ENCODE data around the gene THADA. TPM values are rescaled to one million over a fixed set of nuclear protein-coding genes. Genes with fewer than 3 reads are reported as not detected.

The THADA gene
- total RNA-seq, 1 donor from 2014 or later = 51.4 TPM

DNA sequence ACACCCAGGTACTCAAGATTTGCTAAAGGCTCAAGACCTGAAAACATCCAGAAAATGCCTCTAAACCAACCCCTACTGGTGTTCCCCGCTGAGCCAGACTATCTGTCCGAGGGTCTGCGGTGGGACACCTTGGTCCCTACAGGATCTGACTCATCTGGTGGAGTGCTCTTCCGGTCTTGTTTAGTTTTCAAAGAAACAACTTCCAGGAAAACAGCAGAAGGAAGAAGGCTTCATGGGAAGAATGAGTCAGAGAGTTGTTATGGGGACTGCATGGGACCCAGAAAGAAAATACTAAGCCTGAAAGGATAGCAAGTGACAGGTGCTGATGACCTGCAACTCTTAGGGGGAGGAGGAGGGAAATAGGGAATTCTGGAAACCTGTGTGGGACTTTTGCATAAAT lies 410.7 kb downstream of the THADA start:
- Mint-ChIP-seq H3K4me1 (peaks cover 12% of the 10 kb centered on the region), H3K9me3 (no peaks in the 10 kb centered on the region), H3K4me3 (no peak overlapping the region), H3K36me3 (ENCODE audit: low read depth) (no peaks in the 10 kb centered on the region), H3K27ac (no peak overlapping the region), H3K27me3 (no peaks in the 10 kb centered on the region)
- CTCF ChIA-PET = no interaction called here
- TF ChIP-seq, protein P1, sequence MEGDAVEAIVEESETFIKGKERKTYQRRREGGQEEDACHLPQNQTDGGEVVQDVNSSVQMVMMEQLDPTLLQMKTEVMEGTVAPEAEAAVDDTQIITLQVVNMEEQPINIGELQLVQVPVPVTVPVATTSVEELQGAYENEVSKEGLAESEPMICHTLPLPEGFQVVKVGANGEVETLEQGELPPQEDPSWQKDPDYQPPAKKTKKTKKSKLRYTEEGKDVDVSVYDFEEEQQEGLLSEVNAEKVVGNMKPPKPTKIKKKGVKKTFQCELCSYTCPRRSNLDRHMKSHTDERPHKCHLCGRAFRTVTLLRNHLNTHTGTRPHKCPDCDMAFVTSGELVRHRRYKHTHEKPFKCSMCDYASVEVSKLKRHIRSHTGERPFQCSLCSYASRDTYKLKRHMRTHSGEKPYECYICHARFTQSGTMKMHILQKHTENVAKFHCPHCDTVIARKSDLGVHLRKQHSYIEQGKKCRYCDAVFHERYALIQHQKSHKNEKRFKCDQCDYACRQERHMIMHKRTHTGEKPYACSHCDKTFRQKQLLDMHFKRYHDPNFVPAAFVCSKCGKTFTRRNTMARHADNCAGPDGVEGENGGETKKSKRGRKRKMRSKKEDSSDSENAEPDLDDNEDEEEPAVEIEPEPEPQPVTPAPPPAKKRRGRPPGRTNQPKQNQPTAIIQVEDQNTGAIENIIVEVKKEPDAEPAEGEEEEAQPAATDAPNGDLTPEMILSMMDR (IDR thresholded peaks at IDR 0.05) = no peak
- no peak for DNase-seq
- POLR2A ChIA-PET = no interaction called here
- intact Hi-C loops (cut with micrococcal nuclease) = no loop called here
- ATAC-seq (ENCODE audit: low read depth) = no peak

DNA sequence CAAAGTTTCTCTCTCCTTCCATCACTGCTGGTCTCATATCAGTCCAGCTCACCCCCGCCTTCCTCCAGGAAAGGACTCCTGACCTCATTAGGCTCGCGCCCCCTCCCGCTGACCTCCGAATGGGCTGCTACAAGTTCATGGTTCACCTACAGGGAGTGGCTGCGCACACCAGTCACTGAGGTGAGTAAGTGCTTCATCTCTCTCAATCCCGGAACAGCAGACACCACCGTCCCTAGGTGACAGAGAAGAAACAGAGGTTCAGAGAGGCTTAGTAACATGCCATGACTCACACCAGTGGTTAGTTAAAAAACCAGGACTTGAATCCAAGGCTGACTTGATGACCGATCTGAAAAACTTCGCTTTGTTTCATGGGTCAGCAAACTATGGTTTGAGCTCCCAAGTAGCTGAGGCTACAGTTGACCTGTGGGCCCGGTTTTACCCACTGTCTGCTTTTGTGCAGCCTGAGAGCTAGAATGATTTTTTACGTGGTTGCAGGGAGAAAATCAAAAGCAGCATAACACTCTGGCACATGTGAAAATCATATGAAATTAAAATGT lies 411.4 kb downstream of the THADA start:
- H3K4me1 Mint-ChIP-seq = peaks cover 12% of the 10 kb centered on the region
- DNase-seq = no peak
- ChIA-PET POLR2A (no interaction called here), CTCF (no interaction called here)
- H3K4me3 Mint-ChIP-seq = no peak overlapping the region
- no peak overlapping the region for H3K27ac Mint-ChIP-seq
- ATAC-seq (ENCODE audit: low read depth) = no peak
- no peaks in the 10 kb centered on the region for H3K27me3 Mint-ChIP-seq
- intact Hi-C loops (cut with micrococcal nuclease) = no loop called here
- TF ChIP-seq, protein P1 (IDR thresholded peaks at IDR 0.05) = no peak
- H3K9me3 Mint-ChIP-seq = no peaks in the 10 kb centered on the region
- H3K36me3 Mint-ChIP-seq (ENCODE audit: low read depth) = no peaks in the 10 kb centered on the region

DNA sequence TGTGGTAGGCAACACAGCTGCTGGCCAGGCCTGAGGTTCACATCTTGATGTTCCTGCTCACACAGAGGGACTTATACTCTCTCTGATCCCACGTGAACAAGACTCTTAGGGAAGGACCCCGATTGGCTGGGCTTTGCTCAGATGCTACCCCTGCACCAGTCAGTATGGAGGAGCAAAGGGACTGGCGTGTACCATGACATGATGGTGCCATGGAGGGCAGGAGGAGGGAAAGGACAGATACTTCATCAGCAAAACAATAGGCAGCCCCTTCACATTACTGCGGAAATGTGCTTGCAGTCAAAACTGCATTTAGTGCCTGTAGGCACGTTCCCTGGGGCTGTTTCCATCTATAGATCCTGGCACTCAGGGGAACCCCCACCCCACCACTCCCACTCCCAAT lies 412.1 kb downstream of the THADA start:
- no peaks in the 10 kb centered on the region for H3K27me3 Mint-ChIP-seq
- DNase-seq = no peak
- no peak overlapping the region for H3K27ac Mint-ChIP-seq
- ChIA-PET CTCF (no interaction called here), POLR2A (no interaction called here)
- peaks cover 18% of the 10 kb centered on the region for H3K4me1 Mint-ChIP-seq
- intact Hi-C loops (cut with micrococcal nuclease) = no loop called here
- no peaks in the 10 kb centered on the region for H3K9me3 Mint-ChIP-seq
- TF ChIP-seq, protein P1 (IDR thresholded peaks at IDR 0.05) = no peak
- no peak for ATAC-seq (ENCODE audit: low read depth)
- H3K36me3 Mint-ChIP-seq (ENCODE audit: low read depth) = no peaks in the 10 kb centered on the region
- no peak overlapping the region for H3K4me3 Mint-ChIP-seq

DNA sequence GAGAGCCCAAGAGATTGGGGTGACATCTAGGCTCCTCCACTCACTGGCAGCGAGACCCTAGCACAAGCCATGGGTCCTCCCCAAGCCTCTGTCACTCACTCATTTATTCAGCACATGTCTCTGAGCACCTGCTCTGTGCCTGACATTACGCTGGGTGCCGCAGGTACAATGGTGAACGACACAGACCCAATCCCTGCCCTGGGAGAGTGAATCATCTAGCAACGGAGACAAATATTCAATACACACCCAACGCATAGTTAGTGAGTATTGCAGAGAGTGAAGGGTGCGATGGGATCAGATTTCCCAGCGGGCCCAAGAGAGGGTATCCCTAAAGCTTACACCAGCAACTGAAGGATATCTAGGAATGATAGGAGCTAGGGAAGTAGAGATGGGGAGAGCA lies 414.9 kb downstream of the THADA start:
- Mint-ChIP-seq H3K4me3 (no peak overlapping the region), H3K27ac (no peak overlapping the region), H3K36me3 (ENCODE audit: low read depth) (no peaks in the 10 kb centered on the region), H3K9me3 (no peaks in the 10 kb centered on the region), H3K4me1 (peaks cover 34% of the 10 kb centered on the region), H3K27me3 (no peaks in the 10 kb centered on the region)
- intact Hi-C loops (cut with micrococcal nuclease) = no loop called here
- CTCF ChIA-PET = no interaction called here
- DNase-seq = no peak
- no peak for ATAC-seq (ENCODE audit: low read depth)
- POLR2A ChIA-PET = interaction anchor here (1.1 to 1.9 kb wide), 2 partner anchors 11 to 42 kb away, joined by 3 to 11 read pairs; no protein-coding TSS in a partner anchor
- TF ChIP-seq, protein P1 (IDR thresholded peaks at IDR 0.05) = no peak

Other genes with a start within 250 kb of the THADA start
- gene PLEKHH2, start 41.2 kb upstream of the THADA start, total RNA-seq = 0.07 and 0.11 TPM in 2 replicates
- 0.17 TPM in 1 of 2 replicates, not detected in the other for gene C1GALT1C1L, start 80.4 kb upstream of the THADA start, total RNA-seq
- 8.9 and 10.4 TPM in 2 replicates for gene DYNC2LI1, start 178.0 kb upstream of the THADA start, total RNA-seq
- gene ABCG5, start 242.8 kb upstream of the THADA start, total RNA-seq = not detected in 2 replicates
- gene ABCG8, start 242.9 kb upstream of the THADA start, total RNA-seq = not detected in 2 replicates

Measured in activated B cell treated with CpG ODN at 0.5 μM for 24 hours (primary cell).